Effector memory CD8-positive, alpha-beta T cell (primary cell): ENCODE results near the gene BTK.

ENCODE experiments used
- ATAC-seq: fragments of 150-1000 bp; cut with Tn5 transposase; replicated peaks from 2 replicates; pipeline ENCODE4 v1.10.0; 2021; ENCODE audit warnings: mild to moderate bottlenecking, moderate library complexity
- DNase-seq, 3 experiments: peaks; one replicate each; pipeline ENCODE4 v3.0.0; 2021
- H3K27ac Mint-ChIP-seq, 2 donors: one replicate each; pipeline ENCODE4 v1.8.0; 2022; ENCODE audit warnings: mild to moderate bottlenecking in 2 of 2, mixed read lengths in 2 of 2, moderate library complexity in 2 of 2
- H3K27me3 Mint-ChIP-seq, 2 donors: one replicate each; pipeline ENCODE4 v1.8.0; 2022; ENCODE audit warnings: mixed read lengths in 2 of 2
- H3K36me3 Mint-ChIP-seq: one replicate; pipeline ENCODE4 v1.8.0; 2022; ENCODE audit warnings: mild to moderate bottlenecking, moderate library complexity, mixed read lengths; ENCODE audit not compliant: insufficient read depth
- H3K4me1 Mint-ChIP-seq, 2 donors: one replicate each; pipeline ENCODE4 v1.8.0; 2022; ENCODE audit warnings: low read depth in 2 of 2, mixed read lengths in 2 of 2
- H3K4me3 Mint-ChIP-seq, 2 donors: one replicate each; pipeline ENCODE4 v1.8.0; 2022; ENCODE audit warnings: mild to moderate bottlenecking in 2 of 2, mixed read lengths in 2 of 2, moderate library complexity in 2 of 2
- H3K9me3 Mint-ChIP-seq, 2 donors: one replicate each; pipeline ENCODE4 v1.8.0; 2022; ENCODE audit warnings: mixed read lengths in 2 of 2

BTK gene

DNA sequence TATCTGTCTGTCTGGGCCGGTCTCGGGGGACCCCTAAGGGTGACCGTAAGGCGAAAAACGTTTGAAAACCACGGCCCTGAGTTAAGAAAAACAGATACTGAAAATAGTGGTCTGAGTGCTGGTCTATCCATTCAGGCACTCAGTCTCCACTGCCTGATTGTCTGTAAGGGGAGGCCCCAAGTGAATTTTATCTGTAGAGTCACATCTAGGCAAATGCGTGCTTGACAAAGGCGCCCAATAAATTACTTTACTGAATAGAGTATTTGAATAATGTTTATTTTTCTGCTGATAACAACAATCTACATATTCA is 22.5 kb upstream of the BTK start:
- peaks cover 22 to 25% of the 10 kb centered on the region in 2 donors for H3K4me1 Mint-ChIP-seq
- DNase-seq, result no peak
- H3K4me3 Mint-ChIP-seq, result peak overlapping the region; percentile 90 to 92
- peak overlapping the region; percentile 99 for H3K27ac Mint-ChIP-seq
- H3K27me3 Mint-ChIP-seq, result no peaks in the 10 kb centered on the region
- H3K9me3 Mint-ChIP-seq, result no peaks in the 10 kb centered on the region
- ATAC-seq, result no peak
- peaks cover 41% of the 10 kb centered on the region for H3K36me3 Mint-ChIP-seq

DNA sequence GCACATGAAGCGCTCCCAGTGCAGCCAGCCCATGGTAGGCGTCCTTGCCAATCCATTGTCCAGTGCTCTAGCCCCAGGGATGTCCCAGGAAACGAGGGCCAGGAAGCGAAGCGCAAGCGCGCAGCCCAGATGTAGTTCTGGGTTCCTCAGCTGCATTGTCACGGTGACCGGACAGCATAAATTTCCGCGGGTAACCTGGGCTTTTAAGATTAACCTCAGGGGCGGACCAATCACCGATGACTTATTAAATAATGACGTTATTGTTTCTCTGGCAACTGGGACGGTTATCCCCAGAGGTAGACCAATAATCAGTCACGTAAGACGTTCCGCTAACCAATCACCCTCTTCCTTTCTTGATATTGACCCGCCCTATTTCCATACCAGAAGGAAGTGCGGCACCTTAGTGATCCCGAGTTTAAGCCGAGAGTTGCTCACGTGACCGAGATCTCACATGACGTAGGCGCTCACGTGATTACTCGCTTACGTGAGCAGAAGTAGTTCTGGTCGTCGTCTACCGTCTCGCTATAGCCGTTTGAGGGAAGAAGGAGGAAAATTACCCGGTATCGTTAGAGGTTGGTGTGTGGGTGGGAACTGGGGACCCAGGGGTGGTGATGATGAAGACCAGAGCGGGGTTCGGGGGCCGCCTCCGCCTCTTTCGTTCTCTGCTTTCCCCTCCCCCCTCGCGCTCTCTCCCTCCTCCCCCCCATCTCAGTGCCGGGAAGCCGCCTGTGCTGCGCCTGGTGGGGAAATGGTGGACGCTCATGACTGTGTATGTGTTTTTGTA is 21.9 kb upstream of the BTK start, which contains the start of the genes GLA and HNRNPH2:
TSS of gene GLA (minus strand) at position 178 of the 784 bp plus-strand sequence. CDS start at position 156, 22 bp downstream.
TSS of gene HNRNPH2 (plus strand) at position 475 of the 784 bp plus-strand sequence. CDS start 3,767 bp downstream, outside the sequence.
- DNase-seq (peak; percentile 85), ATAC-seq (peak; percentile 90)
- Mint-ChIP-seq H3K36me3 (peaks cover 41% of the 10 kb centered on the region), H3K27ac (peak within 1 kb of the TSS; percentile 99), H3K27me3 (no peaks in the 10 kb centered on the region), H3K9me3 (no peaks in the 10 kb centered on the region), H3K4me1 (peaks cover 19 to 25% of the 10 kb centered on the region in 2 donors), H3K4me3 (peak within 1 kb of the TSS; percentile 90 to 92)

DNA sequence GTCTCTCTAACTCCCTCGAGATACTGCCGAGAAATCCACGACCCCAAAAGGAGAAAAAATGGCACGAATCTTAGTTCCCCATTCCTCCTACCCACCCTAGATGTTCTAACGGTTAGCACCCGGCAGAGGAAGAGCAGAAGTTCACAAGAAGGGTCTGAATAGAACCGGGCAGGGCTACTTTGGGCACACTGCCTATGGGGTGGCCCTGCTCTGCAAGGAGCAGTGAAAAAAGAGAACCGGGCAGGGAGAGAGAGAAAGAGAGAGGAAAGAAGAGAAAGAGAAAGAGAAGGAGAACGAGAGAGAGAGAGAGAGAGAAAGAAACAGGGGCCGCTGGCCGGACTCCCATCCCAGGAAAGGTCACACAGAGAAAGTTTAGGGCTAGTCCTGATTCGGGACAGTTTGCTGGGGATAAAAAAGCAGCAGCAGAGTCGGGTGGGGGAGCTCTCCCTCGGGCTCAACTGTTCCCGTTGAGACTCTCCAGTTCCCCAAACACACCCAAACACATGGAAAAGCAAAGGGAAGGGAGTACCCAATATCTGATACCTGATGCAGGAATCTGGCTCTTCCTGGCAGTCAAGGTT is 21.3 kb upstream of the BTK start:
- peaks cover 41% of the 10 kb centered on the region for H3K36me3 Mint-ChIP-seq
- peak overlapping the region; percentile 99 for H3K27ac Mint-ChIP-seq
- no peaks in the 10 kb centered on the region for H3K9me3 Mint-ChIP-seq
- ATAC-seq, result no peak
- H3K4me1 Mint-ChIP-seq, result peaks cover 14 to 20% of the 10 kb centered on the region in 2 donors
- DNase-seq, result no peak
- H3K27me3 Mint-ChIP-seq, result no peaks in the 10 kb centered on the region
- H3K4me3 Mint-ChIP-seq, result peak overlapping the region; percentile 90 to 92

DNA sequence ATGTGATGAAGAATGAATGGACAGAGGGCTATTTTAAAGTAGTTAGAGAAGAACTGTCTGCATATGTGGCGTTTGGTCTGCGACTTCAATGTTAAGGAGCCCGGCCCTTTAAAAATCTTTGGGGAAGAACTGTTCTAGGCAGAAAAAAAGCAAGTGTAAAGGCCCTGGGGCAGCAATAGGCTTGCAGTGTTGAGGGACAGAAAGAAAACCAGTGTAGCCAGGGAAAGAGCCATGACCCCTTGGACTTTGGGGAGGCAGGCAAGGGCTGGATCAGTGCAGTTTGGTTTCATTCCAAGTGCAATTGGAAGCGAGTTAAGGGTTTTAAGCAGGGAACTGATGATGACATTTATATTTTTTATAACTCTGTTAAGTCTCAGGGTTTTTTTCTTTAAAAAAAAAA is 13.8 kb upstream of the BTK start:
- Mint-ChIP-seq H3K4me3 (no peak overlapping the region), H3K9me3 (no peaks in the 10 kb centered on the region), H3K27ac (no peak overlapping the region), H3K36me3 (peaks cover 45% of the 10 kb centered on the region), H3K4me1 (no peaks in the 10 kb centered on the region), H3K27me3 (no peaks in the 10 kb centered on the region)
- DNase-seq (no peak), ATAC-seq (no peak)

DNA sequence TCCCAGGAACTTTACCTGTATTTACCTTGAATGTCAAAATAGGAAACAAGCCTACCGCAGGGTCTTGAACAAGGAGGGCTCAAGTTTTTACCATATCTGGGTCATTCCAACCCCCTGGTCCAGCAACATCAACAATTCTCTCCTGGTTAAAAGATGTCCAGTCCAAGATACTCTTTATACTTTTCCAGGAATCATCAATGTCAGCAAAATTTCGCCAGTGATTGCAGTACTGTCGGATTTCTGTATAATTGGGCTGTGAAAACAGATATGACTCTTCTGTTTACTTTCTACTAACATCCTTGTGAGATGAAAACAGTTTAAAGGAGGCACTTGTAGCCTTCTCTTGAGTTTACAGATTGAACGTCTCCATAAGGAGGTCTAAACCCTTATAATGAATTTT is 12.7 kb upstream of the BTK start:
- Mint-ChIP-seq H3K9me3 (no peaks in the 10 kb centered on the region), H3K4me3 (no peak overlapping the region), H3K27ac (no peak overlapping the region), H3K27me3 (no peaks in the 10 kb centered on the region), H3K36me3 (peaks cover 52% of the 10 kb centered on the region), H3K4me1 (no peaks in the 10 kb centered on the region)
- ATAC-seq, result no peak
- no peak for DNase-seq

DNA sequence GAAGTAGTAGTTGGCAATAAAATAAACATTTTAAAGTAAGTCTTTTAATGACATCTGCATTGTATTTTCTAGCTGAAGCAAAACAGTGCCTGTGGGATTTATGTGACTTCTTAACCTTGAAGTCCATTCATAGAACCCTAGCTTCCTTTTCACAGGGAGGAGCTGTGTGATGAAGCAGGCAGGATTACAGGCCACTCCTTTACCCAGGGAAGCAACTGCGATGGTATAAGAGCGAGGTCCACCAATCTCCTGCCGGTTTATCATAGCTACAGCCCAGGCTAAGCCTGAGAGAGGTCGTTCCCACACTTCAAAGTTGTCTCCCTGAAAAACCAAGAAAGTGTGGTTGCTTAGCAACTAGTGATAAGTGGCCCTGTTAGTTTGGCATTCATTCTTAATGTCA is 11.8 kb upstream of the BTK start:
- no peak for DNase-seq
- H3K36me3 Mint-ChIP-seq, result peaks cover 50% of the 10 kb centered on the region
- H3K4me3 Mint-ChIP-seq, result no peak overlapping the region
- H3K4me1 Mint-ChIP-seq, result peaks cover 0 to 5% of the 10 kb centered on the region in 2 donors
- H3K27me3 Mint-ChIP-seq, result no peaks in the 10 kb centered on the region
- H3K27ac Mint-ChIP-seq, result no peak overlapping the region
- no peaks in the 10 kb centered on the region for H3K9me3 Mint-ChIP-seq
- ATAC-seq, result no peak

DNA sequence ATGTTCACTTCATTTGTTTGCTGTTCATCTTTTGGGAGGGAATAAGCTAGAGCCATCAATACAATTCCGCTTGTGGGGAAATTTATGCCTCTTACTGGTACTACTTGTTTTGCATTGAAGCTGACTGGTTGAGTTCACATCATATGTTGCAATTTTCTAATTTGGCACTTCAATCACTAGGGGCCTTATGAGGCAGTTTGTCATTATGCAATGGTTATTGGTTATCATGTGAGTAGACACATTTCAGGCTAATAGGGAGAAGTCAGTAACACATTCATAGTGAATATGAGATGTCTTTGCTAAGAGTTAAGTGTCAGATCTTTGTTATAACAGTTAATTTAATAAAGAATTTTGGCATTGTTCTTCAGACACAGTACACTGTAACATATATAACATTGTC is 9.8 kb upstream of the BTK start:
- ATAC-seq, result no peak
- Mint-ChIP-seq H3K36me3 (peaks cover 49% of the 10 kb centered on the region), H3K9me3 (no peaks in the 10 kb centered on the region), H3K27ac (peak overlapping the region in 1 of 2 donors; percentile 72), H3K4me1 (peaks cover 5 to 21% of the 10 kb centered on the region in 2 donors), H3K4me3 (no peak overlapping the region), H3K27me3 (no peaks in the 10 kb centered on the region)
- no peak for DNase-seq

DNA sequence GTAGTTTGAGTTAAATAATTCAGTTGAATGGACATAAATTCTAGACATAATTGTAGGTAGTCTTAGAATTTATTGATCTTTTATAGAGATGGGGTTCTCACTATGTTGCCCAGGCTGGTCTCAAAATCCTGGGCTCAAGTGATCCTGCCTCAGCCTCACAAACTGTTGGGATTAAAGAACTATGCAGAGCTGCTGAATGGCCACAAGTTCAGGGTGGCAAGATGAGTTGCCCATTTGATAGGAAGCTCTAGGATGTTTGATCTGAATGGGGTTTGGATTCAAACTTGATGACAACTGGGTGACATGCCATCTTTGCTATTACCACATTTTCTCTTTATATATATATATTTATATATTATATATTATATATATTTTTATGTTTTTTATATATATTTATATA is 8.4 kb upstream of the BTK start:
- no peak overlapping the region for H3K4me3 Mint-ChIP-seq
- H3K4me1 Mint-ChIP-seq, result peaks cover 8 to 21% of the 10 kb centered on the region in 2 donors
- H3K27ac Mint-ChIP-seq, result peak overlapping the region; percentile 93 to 95
- no peak for ATAC-seq
- no peaks in the 10 kb centered on the region for H3K27me3 Mint-ChIP-seq
- no peak for DNase-seq
- peaks cover 43% of the 10 kb centered on the region for H3K36me3 Mint-ChIP-seq
- H3K9me3 Mint-ChIP-seq, result no peaks in the 10 kb centered on the region

DNA sequence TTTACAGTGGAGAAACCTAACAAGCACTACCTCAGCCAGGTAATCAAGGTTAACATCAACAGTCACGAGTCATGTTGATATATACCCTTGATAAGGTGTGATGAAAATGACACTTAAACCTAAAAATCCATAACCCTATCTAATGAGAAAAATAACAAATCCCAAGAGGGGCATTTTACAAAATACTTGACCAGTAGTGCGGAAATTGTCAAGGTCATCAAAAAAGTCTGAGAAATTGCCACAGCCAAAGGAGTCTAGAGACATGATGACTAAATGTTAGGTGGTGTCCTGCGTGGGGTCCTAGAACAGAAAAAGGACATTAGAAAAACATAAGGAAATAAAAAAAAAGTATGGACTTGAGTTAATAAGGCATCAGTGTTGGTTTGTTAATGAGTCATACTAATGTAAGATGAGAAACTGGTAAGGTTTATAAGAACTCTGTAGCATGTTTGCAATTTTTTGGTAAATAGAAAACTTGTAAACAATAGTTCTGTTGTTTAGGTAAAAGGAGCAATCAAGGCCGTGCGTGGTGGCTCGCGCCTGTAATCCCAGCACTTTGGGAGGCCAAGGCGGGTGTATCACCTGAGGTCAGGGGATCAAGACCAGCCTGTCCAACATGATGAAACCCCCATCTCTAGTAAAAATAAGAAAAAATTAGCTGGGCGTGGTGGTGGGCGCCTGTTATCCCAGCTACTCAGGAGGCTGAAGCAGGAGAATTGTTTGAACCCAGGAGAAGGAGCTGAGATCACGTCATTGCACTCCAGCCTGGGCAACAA is 7.7 kb upstream of the BTK start:
- Mint-ChIP-seq H3K4me3 (no peak overlapping the region), H3K27me3 (no peaks in the 10 kb centered on the region), H3K27ac (peak overlapping the region; percentile 93 to 95), H3K36me3 (peaks cover 43% of the 10 kb centered on the region), H3K4me1 (peaks cover 8 to 21% of the 10 kb centered on the region in 2 donors), H3K9me3 (no peaks in the 10 kb centered on the region)
- ATAC-seq (no peak), DNase-seq (no peak)

DNA sequence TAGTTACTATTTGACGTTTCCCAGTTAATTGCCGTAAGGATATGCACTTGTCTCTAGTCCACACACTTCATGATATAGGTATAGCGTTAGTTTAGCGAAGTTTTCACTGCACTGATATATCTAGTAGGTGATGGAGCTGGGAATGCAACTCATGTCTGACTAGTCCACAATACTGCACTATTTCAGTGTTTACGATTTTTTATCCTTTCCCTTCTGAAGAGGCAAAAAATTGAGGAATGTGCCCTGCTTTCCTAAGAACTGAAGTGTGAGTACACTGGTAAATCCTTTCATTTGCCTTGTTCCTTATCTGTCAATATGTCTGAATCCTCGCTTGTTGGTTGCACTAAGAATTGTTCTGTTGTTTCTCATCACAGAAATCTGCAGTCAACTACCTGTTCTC is 5.8 kb upstream of the BTK start:
- no peak for DNase-seq
- peaks cover 36% of the 10 kb centered on the region for H3K36me3 Mint-ChIP-seq
- ATAC-seq, result no peak
- H3K27ac Mint-ChIP-seq, result peak overlapping the region; percentile 93 to 95
- H3K4me3 Mint-ChIP-seq, result peak overlapping the region; percentile 92 to 94
- H3K9me3 Mint-ChIP-seq, result no peaks in the 10 kb centered on the region
- H3K4me1 Mint-ChIP-seq, result peaks cover 8 to 21% of the 10 kb centered on the region in 2 donors
- H3K27me3 Mint-ChIP-seq, result no peaks in the 10 kb centered on the region

DNA sequence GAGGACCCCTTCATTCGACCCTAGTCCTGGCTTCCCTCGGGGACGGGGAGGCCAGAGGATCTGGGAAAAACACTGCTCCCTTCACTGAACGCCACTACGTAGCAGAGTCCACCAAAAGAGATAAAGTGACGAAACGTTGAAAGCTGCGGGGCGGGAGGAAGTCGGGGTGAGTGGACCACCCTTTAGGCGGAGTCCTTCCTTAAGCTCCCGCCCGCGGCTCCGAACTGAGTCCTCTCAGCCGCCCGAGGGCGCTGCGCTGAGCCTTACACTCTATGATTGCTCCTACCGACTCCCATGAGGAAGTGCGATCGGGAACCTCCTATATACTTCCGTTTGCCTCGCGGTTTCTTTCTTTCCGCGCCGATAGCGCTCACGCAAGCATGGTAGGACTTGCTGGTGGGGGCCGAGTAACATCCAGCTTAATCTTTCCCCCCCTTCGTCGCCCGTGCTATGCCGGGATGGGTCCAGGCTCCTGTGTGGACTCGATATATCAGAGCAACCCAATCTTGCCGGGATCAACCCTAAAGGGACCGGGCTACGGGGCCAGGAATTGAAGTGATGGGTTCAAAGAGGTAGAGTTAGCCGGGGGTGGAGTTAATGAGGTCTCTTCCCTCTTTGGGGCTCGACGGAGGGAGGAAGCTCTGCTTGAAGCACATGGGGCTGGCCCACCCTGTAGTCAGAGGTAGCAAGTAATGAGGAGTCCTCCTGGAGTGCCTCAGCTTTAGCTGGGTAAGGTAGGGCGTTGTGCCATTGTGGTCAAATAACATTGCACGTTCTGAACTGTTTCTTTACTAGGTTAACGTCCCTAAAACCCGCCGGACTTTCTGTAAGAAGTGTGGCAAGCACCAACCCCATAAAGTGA is 4.9 kb upstream of the BTK start, which contains the start of gene RPL36A:
TSS of gene RPL36A (plus strand) at position 348 of the 862 bp plus-strand sequence. CDS start at position 381, 33 bp downstream.
- peak; percentile 91 for ATAC-seq
- Mint-ChIP-seq H3K27ac (peak within 1 kb of the TSS; percentile 93 to 95), H3K27me3 (no peaks in the 10 kb centered on the region), H3K4me3 (peak within 1 kb of the TSS; percentile 92 to 94), H3K9me3 (no peaks in the 10 kb centered on the region), H3K4me1 (peaks cover 8 to 21% of the 10 kb centered on the region in 2 donors), H3K36me3 (peaks cover 27% of the 10 kb centered on the region)
- DNase-seq, result peak; percentile 65 to 67 (median 65)

DNA sequence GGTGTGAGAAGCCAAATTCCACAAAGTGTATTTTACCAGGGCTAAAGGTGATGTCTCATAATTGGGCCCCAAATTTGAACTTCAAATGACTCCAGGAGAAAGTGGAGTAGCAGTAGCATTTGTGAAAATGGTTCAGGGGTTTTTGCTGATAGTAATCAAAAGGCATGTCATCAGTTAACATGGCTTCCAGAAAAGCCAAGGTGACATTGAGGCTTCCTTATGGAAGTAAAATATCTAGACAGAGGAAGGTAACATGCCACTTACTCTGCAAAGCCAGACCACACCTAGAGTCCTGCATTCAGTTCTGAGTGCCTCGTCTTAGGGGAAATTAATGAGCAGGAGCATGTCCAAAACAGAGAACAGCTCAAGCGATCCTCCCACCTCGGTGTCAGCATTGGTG is 2.6 kb upstream of the BTK start:
- no peak for ATAC-seq
- no peaks in the 10 kb centered on the region for H3K27me3 Mint-ChIP-seq
- H3K27ac Mint-ChIP-seq, result no peak overlapping the region
- no peak overlapping the region for H3K4me3 Mint-ChIP-seq
- H3K4me1 Mint-ChIP-seq, result peaks cover 8 to 21% of the 10 kb centered on the region in 2 donors
- DNase-seq, result no peak
- H3K36me3 Mint-ChIP-seq, result peaks cover 20% of the 10 kb centered on the region
- no peaks in the 10 kb centered on the region for H3K9me3 Mint-ChIP-seq

DNA sequence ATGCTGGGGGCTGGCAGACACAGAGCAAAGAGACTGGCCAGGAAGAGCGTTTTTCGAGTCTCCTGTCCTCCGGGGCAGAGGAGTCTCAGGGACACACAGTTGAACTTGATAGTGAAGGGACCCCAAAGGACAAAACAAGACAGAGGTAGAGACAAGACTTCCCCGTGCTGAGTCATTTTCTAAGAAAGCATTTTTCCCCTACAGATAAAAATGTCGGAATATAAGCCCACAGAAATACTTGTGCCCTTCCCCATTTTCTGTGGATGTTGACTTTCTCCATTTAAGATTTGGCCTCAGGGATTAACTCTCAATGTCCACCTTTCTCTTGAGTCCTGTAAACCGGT is 523 bp upstream of the BTK start:
- DNase-seq (no peak), ATAC-seq (no peak)
- Mint-ChIP-seq H3K4me1 (peaks cover 4% of the 10 kb centered on the region in 2 donors), H3K36me3 (peaks cover 7% of the 10 kb centered on the region), H3K27me3 (no peaks in the 10 kb centered on the region), H3K27ac (no peak overlapping the region), H3K4me3 (no peak overlapping the region), H3K9me3 (no peaks in the 10 kb centered on the region)
